K562 (cell line): Measurements from ENCODE around the gene SRPK2. TPM values are rescaled to one million over a fixed set of nuclear protein-coding genes. Genes with fewer than 3 reads are reported as not detected.

Source experiments
- GTF2E2 ChIP-seq: fragments of 200-800 bp; sonication (Bioruptor generic); IDR thresholded peaks from 2 replicates; pipeline ENCODE4 v1.6.1; 2016; ENCODE audit warnings: missing genetic modification characterization, missing compliant biosample characterization
- HDAC8 ChIP-seq: fragments of 450-650 bp; IDR thresholded peaks from 2 replicates; pipeline ENCODE4 v1.6.1; 2016; ENCODE audit warnings: mild to moderate bottlenecking, missing genetic modification characterization, moderate library complexity, missing compliant biosample characterization
- KLF6 ChIP-seq: fragments of 250-450 bp; sonication (Bioruptor Pico); IDR thresholded peaks from 2 replicates; pipeline ENCODE4 v1.4.0; 2020; ENCODE audit warnings: mild to moderate bottlenecking, moderate library complexity, borderline replicate concordance
- PHTF2 ChIP-seq: fragments of 250-450 bp; sonication (Bioruptor Pico); IDR thresholded peaks from 2 replicates; pipeline ENCODE4 v1.5.0; 2021; ENCODE audit warnings: mild to moderate bottlenecking
- RBFOX2 ChIP-seq: fragments of 200-400 bp; formaldehyde crosslinking; IDR thresholded peaks from 2 replicates; pipeline ENCODE4 v1.6.1; 2017; ENCODE audit warnings: low read depth, mild to moderate bottlenecking, low read length, moderate library complexity
- SAP30 ChIP-seq: fragments of 200-600 bp; sonication (generic); IDR thresholded peaks from 2 replicates; pipeline ENCODE4 v1.6.1; 2012; ENCODE audit warnings: borderline replicate concordance, low read depth, mild to moderate bottlenecking, moderate library complexity, low read length, control low read depth, inconsistent platforms; ENCODE audit not compliant: insufficient read depth, poor library complexity, severe bottlenecking
- TAF7 ChIP-seq: fragments of 450-650 bp; IDR thresholded peaks from 2 replicates; pipeline ENCODE4 v1.6.1; 2016; ENCODE audit warnings: missing genetic modification characterization, missing compliant biosample characterization
- polyA plus RNA-seq, 8 experiments: library from polyadenylated mRNA; depleted of rRNA in 4 of 8; stranded (reverse) in 5 of 8; unstranded in 3 of 8; fragments of >200 nt; fragmentation: Nextera tagmentation in 2 of 8; fragmentation: Illumina TruSeq in 1 of 8; extraction: Ambion mirVana in 2 of 8; extraction: Trizol in 1 of 8; gene quantifications; 2 replicates each; pipeline versions ENCODE4 v1.2.1 to v1.2.3, GENCODE V29; 2011 to 2014; ENCODE audit warnings: inconsistent platforms in 1 of 8, missing spikeins in 1 of 8
- total RNA-seq, 7 experiments: library from RNA; depleted of rRNA in 6 of 7; stranded (reverse); fragments of >200 nt in 6 of 7; fragmentation: Illumina TruSeq in 2 of 7; extraction: Trizol in 2 of 7; gene quantifications; 2 replicates each; pipeline versions ENCODE4 v1.2.1 to v1.2.3, GENCODE V29; 2011 to 2021; ENCODE audit warnings: low replicate concordance in 1 of 7
- TF ChIP-seq, protein P1 (sequence below): fragments of 250-450 bp; sonication (Bioruptor Pico); IDR thresholded peaks from 2 replicates; pipeline ENCODE4 v1.5.0; 2022; ENCODE audit warnings: mild to moderate bottlenecking
- TF ChIP-seq, protein P2 (sequence below): fragments of 150-350 bp; IDR thresholded peaks from 2 replicates; pipeline ENCODE4 v1.6.1; 2014; ENCODE audit warnings: low read depth, mild to moderate bottlenecking, low read length, borderline replicate concordance
- TF ChIP-seq, protein P3 (sequence below): fragments of 450-650 bp; formaldehyde crosslinking; conservative IDR thresholded peaks from 2 replicates; pipeline ENCODE4 v1.4.0; 2022; ENCODE audit warnings: mild to moderate bottlenecking, missing genetic modification characterization
- TF ChIP-seq, protein P4 (sequence below): fragments of 250-450 bp; sonication (Bioruptor Pico); IDR thresholded peaks from 2 replicates; pipeline ENCODE4 v1.4.0; 2020; ENCODE audit warnings: borderline replicate concordance
- TF ChIP-seq, protein P5 (sequence below): sonication (generic); formaldehyde crosslinking; IDR thresholded peaks from 2 replicates; pipeline ENCODE4 v1.4.0; 2020; ENCODE audit warnings: mild to moderate bottlenecking, missing genetic modification reagents
- TF ChIP-seq, protein P6 (sequence below), 2 experiments: fragments of 450-650 bp; conservative IDR thresholded peaks; 2 replicates each; pipeline ENCODE4 v1.6.1; 2017; ENCODE audit warnings: mild to moderate bottlenecking in 2 of 2, moderate library complexity in 2 of 2

The SRPK2 gene
- total and polyA plus RNA-seq, 9 of the 15 experiments (the other 6 are each of a cell fraction or from before 2014, with no cell fraction given) = 21.5 to 44.7 (median 33.3) TPM

DNA sequence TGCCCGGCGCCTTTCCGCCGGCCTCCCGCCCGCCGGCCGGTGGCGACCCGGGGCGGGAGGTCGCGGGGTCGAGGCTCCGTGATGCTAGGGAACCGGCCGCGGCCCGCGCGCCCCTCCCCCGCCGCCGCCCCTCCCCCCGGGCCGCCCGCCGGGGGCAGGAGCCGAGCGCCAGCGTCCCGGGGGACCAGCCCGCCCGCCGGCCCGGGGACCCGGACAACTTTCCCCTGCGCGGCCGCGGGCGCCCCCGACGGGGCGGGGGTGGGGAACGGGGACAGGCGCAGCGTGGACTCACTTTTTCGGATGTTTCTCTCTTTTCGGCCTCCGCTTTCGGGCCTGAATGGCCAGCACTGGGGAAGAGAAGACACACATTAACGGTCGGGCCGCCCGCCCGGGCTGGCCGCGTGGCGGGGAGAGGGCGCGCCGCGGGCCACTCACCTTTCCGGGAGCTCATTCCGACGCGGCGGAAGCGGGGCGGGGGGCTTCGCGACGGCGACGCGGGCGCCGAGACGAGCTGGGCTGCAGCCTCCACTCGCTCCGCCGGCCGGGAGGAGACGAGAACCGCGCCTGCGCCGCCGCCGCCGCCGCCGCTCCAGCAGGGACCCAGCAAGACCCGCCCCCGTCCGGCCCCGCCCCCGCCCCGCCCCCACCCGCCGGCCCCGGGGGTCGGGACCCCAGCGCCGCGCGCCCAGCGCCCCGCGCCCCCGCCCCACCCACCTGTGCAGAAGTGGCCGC, at the start of gene SRPK2 (continued):
- TF ChIP-seq RBFOX2 (peak; percentile 70), HDAC8 (tag) (no peak), PHTF2 (CRISPR knock-in tag) (no peak), KLF6 (CRISPR knock-in tag) (no peak), SAP30 (no peak), TAF7 (no peak), GTF2E2 (tag) (no peak)
- TF ChIP-seq, protein P1, sequence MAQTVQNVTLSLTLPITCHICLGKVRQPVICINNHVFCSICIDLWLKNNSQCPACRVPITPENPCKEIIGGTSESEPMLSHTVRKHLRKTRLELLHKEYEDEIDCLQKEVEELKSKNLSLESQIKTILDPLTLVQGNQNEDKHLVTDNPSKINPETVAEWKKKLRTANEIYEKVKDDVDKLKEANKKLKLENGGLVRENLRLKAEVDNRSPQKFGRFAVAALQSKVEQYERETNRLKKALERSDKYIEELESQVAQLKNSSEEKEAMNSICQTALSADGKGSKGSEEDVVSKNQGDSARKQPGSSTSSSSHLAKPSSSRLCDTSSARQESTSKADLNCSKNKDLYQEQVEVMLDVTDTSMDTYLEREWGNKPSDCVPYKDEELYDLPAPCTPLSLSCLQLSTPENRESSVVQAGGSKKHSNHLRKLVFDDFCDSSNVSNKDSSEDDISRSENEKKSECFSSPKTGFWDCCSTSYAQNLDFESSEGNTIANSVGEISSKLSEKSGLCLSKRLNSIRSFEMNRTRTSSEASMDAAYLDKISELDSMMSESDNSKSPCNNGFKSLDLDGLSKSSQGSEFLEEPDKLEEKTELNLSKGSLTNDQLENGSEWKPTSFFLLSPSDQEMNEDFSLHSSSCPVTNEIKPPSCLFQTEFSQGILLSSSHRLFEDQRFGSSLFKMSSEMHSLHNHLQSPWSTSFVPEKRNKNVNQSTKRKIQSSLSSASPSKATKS = no peak
- TF ChIP-seq, protein P2, sequence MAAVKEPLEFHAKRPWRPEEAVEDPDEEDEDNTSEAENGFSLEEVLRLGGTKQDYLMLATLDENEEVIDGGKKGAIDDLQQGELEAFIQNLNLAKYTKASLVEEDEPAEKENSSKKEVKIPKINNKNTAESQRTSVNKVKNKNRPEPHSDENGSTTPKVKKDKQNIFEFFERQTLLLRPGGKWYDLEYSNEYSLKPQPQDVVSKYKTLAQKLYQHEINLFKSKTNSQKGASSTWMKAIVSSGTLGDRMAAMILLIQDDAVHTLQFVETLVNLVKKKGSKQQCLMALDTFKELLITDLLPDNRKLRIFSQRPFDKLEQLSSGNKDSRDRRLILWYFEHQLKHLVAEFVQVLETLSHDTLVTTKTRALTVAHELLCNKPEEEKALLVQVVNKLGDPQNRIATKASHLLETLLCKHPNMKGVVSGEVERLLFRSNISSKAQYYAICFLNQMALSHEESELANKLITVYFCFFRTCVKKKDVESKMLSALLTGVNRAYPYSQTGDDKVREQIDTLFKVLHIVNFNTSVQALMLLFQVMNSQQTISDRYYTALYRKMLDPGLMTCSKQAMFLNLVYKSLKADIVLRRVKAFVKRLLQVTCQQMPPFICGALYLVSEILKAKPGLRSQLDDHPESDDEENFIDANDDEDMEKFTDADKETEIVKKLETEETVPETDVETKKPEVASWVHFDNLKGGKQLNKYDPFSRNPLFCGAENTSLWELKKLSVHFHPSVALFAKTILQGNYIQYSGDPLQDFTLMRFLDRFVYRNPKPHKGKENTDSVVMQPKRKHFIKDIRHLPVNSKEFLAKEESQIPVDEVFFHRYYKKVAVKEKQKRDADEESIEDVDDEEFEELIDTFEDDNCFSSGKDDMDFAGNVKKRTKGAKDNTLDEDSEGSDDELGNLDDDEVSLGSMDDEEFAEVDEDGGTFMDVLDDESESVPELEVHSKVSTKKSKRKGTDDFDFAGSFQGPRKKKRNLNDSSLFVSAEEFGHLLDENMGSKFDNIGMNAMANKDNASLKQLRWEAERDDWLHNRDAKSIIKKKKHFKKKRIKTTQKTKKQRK = no peak
- TF ChIP-seq, protein P3, sequence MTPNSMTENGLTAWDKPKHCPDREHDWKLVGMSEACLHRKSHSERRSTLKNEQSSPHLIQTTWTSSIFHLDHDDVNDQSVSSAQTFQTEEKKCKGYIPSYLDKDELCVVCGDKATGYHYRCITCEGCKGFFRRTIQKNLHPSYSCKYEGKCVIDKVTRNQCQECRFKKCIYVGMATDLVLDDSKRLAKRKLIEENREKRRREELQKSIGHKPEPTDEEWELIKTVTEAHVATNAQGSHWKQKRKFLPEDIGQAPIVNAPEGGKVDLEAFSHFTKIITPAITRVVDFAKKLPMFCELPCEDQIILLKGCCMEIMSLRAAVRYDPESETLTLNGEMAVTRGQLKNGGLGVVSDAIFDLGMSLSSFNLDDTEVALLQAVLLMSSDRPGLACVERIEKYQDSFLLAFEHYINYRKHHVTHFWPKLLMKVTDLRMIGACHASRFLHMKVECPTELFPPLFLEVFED (CRISPR knock-in tag) = no peak
- TF ChIP-seq, protein P4, sequence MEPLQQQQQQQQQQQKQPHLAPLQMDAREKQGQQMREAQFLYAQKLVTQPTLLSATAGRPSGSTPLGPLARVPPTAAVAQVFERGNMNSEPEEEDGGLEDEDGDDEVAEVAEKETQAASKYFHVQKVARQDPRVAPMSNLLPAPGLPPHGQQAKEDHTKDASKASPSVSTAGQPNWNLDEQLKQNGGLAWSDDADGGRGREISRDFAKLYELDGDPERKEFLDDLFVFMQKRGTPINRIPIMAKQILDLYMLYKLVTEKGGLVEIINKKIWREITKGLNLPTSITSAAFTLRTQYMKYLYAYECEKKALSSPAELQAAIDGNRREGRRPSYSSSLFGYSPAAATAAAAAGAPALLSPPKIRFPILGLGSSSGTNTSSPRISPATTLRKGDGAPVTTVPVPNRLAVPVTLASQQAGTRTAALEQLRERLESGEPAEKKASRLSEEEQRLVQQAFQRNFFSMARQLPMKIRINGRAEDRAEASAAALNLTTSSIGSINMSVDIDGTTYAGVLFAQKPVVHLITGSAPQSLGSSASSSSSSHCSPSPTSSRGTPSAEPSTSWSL (CRISPR knock-in tag) = no peak
- TF ChIP-seq, protein P5, sequence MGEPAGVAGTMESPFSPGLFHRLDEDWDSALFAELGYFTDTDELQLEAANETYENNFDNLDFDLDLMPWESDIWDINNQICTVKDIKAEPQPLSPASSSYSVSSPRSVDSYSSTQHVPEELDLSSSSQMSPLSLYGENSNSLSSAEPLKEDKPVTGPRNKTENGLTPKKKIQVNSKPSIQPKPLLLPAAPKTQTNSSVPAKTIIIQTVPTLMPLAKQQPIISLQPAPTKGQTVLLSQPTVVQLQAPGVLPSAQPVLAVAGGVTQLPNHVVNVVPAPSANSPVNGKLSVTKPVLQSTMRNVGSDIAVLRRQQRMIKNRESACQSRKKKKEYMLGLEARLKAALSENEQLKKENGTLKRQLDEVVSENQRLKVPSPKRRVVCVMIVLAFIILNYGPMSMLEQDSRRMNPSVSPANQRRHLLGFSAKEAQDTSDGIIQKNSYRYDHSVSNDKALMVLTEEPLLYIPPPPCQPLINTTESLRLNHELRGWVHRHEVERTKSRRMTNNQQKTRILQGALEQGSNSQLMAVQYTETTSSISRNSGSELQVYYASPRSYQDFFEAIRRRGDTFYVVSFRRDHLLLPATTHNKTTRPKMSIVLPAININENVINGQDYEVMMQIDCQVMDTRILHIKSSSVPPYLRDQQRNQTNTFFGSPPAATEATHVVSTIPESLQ (CRISPR knock-in tag) = 0 out of 2 replicates have a peak, but pooled peaks have one; percentile 58
- TF ChIP-seq, protein P6, sequence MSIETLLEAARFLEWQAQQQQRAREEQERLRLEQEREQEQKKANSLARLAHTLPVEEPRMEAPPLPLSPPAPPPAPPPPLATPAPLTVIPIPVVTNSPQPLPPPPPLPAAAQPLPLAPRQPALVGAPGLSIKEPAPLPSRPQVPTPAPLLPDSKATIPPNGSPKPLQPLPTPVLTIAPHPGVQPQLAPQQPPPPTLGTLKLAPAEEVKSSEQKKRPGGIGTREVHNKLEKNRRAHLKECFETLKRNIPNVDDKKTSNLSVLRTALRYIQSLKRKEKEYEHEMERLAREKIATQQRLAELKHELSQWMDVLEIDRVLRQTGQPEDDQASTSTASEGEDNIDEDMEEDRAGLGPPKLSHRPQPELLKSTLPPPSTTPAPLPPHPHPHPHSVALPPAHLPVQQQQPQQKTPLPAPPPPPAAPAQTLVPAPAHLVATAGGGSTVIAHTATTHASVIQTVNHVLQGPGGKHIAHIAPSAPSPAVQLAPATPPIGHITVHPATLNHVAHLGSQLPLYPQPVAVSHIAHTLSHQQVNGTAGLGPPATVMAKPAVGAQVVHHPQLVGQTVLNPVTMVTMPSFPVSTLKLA (conservative IDR thresholded peaks at IDR 0.05) = no peak; a peak in 1 of 4 replicates
